ENCODE results near the gene KIRREL3.

The KIRREL3 gene

DNA sequence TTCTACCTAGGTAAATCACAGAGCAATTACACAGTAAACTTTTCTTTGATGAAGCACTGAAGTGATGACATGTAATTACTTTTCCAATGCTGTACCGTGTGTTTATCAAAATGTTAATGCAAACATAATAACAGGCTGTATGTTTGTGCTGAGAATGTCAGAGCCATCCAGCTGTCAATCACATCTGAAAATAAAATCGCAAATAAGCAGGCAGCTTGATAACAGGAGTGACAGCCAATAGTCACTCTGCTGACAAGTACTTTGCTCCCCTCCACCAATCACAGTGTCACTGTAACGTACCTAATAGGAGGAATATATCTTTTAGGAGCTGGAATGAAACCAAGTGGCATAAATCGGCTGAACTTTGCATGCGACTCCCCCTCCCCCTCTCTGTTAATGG is 119.7 kb downstream of the KIRREL3 start:
- TF ChIP-seq, protein P1, sequence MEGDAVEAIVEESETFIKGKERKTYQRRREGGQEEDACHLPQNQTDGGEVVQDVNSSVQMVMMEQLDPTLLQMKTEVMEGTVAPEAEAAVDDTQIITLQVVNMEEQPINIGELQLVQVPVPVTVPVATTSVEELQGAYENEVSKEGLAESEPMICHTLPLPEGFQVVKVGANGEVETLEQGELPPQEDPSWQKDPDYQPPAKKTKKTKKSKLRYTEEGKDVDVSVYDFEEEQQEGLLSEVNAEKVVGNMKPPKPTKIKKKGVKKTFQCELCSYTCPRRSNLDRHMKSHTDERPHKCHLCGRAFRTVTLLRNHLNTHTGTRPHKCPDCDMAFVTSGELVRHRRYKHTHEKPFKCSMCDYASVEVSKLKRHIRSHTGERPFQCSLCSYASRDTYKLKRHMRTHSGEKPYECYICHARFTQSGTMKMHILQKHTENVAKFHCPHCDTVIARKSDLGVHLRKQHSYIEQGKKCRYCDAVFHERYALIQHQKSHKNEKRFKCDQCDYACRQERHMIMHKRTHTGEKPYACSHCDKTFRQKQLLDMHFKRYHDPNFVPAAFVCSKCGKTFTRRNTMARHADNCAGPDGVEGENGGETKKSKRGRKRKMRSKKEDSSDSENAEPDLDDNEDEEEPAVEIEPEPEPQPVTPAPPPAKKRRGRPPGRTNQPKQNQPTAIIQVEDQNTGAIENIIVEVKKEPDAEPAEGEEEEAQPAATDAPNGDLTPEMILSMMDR (IDR thresholded peaks at IDR 0.05) = no peak

DNA sequence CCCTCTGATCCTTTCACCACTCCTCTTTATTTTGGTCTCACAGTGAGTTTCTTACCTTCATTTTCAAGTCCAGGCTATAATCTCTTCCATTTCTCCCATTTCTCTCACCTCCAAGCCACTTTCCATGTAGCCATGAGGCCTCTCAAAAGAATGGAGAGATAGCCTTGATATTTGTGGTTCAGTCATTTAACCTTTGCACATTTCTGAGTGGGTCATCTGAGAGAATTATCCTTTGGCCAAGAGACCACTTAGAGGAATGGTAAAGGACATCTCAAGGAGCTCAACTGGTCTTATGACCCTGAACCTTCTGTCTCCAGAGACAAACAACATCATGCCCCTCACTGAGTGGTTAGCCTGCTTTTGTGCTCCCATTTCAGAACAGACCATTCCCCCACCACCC is 121.1 kb downstream of the KIRREL3 start:
- H3K9me3 ChIP-seq = no peaks in the 10 kb centered on the region
- no peaks in the 10 kb centered on the region for H3K4me1 ChIP-seq (ENCODE audit: control insufficient read depth in 1 of 2, insufficient read depth in 1 of 2, low read depth in 1 of 2, low read length in 1 of 2)
- H3K4me3 ChIP-seq (ENCODE audit: low read depth in 1 of 2, low read length in 1 of 2) = no peak overlapping the region
- no peak overlapping the region for H3K27ac ChIP-seq
- TF ChIP-seq, protein P1 (IDR thresholded peaks at IDR 0.05) = no peak
- H3K36me3 ChIP-seq = no peaks in the 10 kb centered on the region
- no peaks in the 10 kb centered on the region for H3K27me3 ChIP-seq

More for the DNA sequence above, 119.7 kb downstream of the KIRREL3 start:
- H3K36me3 ChIP-seq = no peaks in the 10 kb centered on the region
- H3K27me3 ChIP-seq = no peaks in the 10 kb centered on the region
- no peak overlapping the region for H3K4me3 ChIP-seq (ENCODE audit: low read depth in 1 of 2, low read length in 1 of 2)
- no peak overlapping the region for H3K27ac ChIP-seq
- no peaks in the 10 kb centered on the region for H3K9me3 ChIP-seq
- no peaks in the 10 kb centered on the region for H3K4me1 ChIP-seq (ENCODE audit: control insufficient read depth in 1 of 2, insufficient read depth in 1 of 2, low read depth in 1 of 2, low read length in 1 of 2)

DNA sequence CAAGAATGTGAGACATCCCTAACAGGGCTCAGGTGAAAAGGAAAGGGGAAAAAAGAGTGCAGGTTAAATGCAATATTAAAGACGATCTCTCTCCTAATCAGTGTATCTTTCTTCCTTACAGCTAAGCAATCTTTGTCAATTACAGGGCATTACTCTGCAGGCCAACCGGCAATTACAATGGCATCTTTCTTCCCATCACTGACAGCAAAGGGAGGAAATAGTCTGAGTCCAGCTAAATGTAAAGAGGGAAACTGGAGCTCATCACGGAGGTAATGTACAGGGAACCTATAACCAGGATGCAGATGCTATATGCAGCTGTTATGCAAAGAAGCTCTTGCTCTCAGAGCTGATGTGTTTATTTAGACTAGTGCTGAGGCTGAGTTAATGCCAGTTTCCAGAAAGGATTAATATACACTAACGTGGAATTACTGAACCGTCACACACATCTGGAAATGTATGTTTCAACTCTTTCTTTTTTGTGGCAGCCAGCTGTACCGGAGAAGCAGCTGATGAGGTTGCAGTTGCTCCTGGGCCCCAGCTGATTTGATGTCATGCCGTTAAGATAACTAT is 121.6 kb downstream of the KIRREL3 start:
- Histone ChIP-seq H3K27me3 (no peaks in the 10 kb centered on the region), H3K36me3 (no peaks in the 10 kb centered on the region), H3K4me1 (ENCODE audit: control insufficient read depth in 1 of 2, insufficient read depth in 1 of 2, low read depth in 1 of 2, low read length in 1 of 2) (no peaks in the 10 kb centered on the region), H3K27ac (no peak overlapping the region), H3K9me3 (no peaks in the 10 kb centered on the region), H3K4me3 (ENCODE audit: low read depth in 1 of 2, low read length in 1 of 2) (no peak overlapping the region)
- TF ChIP-seq, protein P1 (IDR thresholded peaks at IDR 0.05) = no peak

DNA sequence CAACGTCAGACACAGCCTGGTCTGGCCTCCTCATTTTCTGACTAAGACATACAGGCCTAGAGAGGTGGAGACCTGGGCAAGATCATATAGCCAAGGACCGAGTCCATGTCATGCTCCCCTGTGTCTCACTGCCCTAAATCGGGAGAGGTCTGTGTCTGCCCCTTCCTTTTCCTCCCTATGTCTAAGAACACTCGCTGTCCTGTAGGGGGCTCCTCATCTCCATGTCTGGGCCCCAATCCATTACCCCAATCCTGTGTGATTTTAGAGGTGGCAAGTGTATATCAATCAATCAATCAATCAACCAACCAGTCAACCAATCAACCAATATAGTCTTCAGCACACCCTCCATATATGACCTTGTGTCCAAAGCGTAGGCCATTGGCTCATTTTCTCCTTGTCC is 125.7 kb downstream of the KIRREL3 start:
- TF ChIP-seq, protein P1 (IDR thresholded peaks at IDR 0.05) = no peak
- H3K27ac ChIP-seq = no peak overlapping the region
- no peaks in the 10 kb centered on the region for H3K9me3 ChIP-seq
- H3K4me3 ChIP-seq (ENCODE audit: low read depth in 1 of 2, low read length in 1 of 2) = no peak overlapping the region
- H3K27me3 ChIP-seq = no peaks in the 10 kb centered on the region
- no peaks in the 10 kb centered on the region for H3K4me1 ChIP-seq (ENCODE audit: control insufficient read depth in 1 of 2, insufficient read depth in 1 of 2, low read depth in 1 of 2, low read length in 1 of 2)
- H3K36me3 ChIP-seq = no peaks in the 10 kb centered on the region

DNA sequence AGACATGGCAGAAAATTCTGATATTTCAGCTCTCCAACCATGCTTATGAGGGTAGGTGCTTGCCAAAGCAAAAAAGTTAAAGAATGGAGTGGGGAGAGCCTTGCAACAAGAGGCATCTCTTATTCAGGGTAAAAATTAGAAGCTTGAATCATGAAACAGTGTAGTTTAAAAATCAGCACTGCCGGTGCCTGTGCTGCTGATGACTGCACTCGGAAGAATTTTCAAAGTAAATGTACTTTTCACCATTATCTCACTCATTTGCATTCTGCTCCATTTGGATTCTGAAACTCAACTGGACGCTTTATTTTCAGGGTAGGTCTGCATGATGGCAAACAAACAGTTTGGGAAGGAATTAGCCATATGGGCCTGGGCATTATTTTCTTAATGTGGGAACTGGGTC is 126.3 kb downstream of the KIRREL3 start:
- H3K27me3 ChIP-seq = no peaks in the 10 kb centered on the region
- no peak overlapping the region for H3K4me3 ChIP-seq (ENCODE audit: low read depth in 1 of 2, low read length in 1 of 2)
- H3K27ac ChIP-seq = no peak overlapping the region
- H3K4me1 ChIP-seq (ENCODE audit: control insufficient read depth in 1 of 2, insufficient read depth in 1 of 2, low read depth in 1 of 2, low read length in 1 of 2) = no peaks in the 10 kb centered on the region
- no peaks in the 10 kb centered on the region for H3K9me3 ChIP-seq
- TF ChIP-seq, protein P1 (IDR thresholded peaks at IDR 0.05) = no peak
- no peaks in the 10 kb centered on the region for H3K36me3 ChIP-seq

DNA sequence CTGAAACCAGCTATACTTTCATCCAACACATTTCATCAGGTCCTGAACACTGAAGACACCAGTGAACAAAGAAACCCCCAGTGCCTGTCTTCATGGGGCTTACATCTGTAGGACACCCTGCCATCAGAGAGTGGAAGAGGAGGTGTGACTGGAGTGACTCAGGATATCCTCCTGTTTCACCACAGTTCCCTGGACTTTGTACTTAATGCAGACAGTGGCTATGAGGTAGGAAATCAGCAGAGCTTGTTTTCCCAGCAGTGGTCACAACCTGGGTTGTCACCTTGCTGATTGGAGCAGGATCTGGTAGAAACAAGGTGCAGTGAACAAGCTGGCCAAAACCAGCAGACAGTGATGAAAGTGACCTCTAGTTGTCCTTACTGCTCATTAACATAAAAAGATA is 128.8 kb downstream of the KIRREL3 start:
- no peak overlapping the region for H3K4me3 ChIP-seq (ENCODE audit: low read depth in 1 of 2, low read length in 1 of 2)
- TF ChIP-seq, protein P1 (IDR thresholded peaks at IDR 0.05) = no peak

More for the DNA sequence above, 128.8 kb downstream of the KIRREL3 start:
- no peaks in the 10 kb centered on the region for H3K4me1 ChIP-seq (ENCODE audit: control insufficient read depth in 1 of 2, insufficient read depth in 1 of 2, low read depth in 1 of 2, low read length in 1 of 2)
- no peaks in the 10 kb centered on the region for H3K36me3 ChIP-seq
- H3K27ac ChIP-seq = no peak overlapping the region
- no peaks in the 10 kb centered on the region for H3K9me3 ChIP-seq
- no peaks in the 10 kb centered on the region for H3K27me3 ChIP-seq

All from neutrophil (primary cell).